HepG2 (cell line): ENCODE measurements around the gene NACC2. TPM values are rescaled to one million over a fixed set of nuclear protein-coding genes. Genes with fewer than 3 reads are reported as not detected.

Source experiments
- FOXK2 ChIP-seq: fragments of 450-650 bp; IDR thresholded peaks from 2 replicates; pipeline ENCODE4 v1.6.1; 2016
- KAT8 ChIP-seq: IDR thresholded peaks from 2 replicates; pipeline ENCODE4 v1.6.1; 2016; ENCODE audit warnings: missing genetic modification reagents, missing compliant biosample characterization
- KDM2A ChIP-seq: sonication (generic); formaldehyde crosslinking; IDR thresholded peaks from 2 replicates; pipeline ENCODE4 v1.4.0; 2020; ENCODE audit warnings: low read depth, missing genetic modification reagents, borderline replicate concordance
- KMT2B ChIP-seq: IDR thresholded peaks from 2 replicates; pipeline ENCODE4 v1.6.1; 2016; ENCODE audit warnings: missing genetic modification reagents, missing compliant biosample characterization
- MAZ ChIP-seq, 2 experiments: sonication (generic) in 1 of 2; formaldehyde crosslinking in 1 of 2; IDR thresholded peaks; 2 replicates each; pipeline versions ENCODE4 v1.5.0 to v1.6.1; 2012 to 2020; ENCODE audit warnings: low read depth in 2 of 2, mild to moderate bottlenecking in 2 of 2, borderline replicate concordance in 1 of 2, improper control_type of control experiment in 1 of 2, low read length in 1 of 2, missing genetic modification reagents in 1 of 2, moderate library complexity in 1 of 2
- MEIS2 ChIP-seq: sonication (generic); formaldehyde crosslinking; IDR thresholded peaks from 2 replicates; pipeline ENCODE4 v1.9.0; 2021; ENCODE audit warnings: mild to moderate bottlenecking, missing genetic modification reagents
- MYC ChIP-seq: sonication (generic); formaldehyde crosslinking; IDR thresholded peaks from 2 replicates; pipeline ENCODE4 v1.9.0; 2021; ENCODE audit warnings: missing genetic modification reagents, borderline replicate concordance
- NR1H2 ChIP-seq: sonication (generic); formaldehyde crosslinking; IDR thresholded peaks from 2 replicates; pipeline ENCODE4 v1.8.1; 2022; ENCODE audit warnings: low read depth, missing genetic modification reagents, borderline replicate concordance
- PHF8 ChIP-seq: sonication (generic); formaldehyde crosslinking; IDR thresholded peaks from 2 replicates; pipeline ENCODE4 v1.5.0; 2020; ENCODE audit warnings: missing genetic modification reagents
- POLR2A ChIP-seq, 2 experiments: IDR thresholded peaks; 2 replicates each; pipeline ENCODE4 v1.6.1; 2011; ENCODE audit warnings: low read depth in 2 of 2, low read length in 2 of 2, mild to moderate bottlenecking in 1 of 2, moderate library complexity in 1 of 2; ENCODE audit not compliant: insufficient read depth in 1 of 2
- SMARCC2 ChIP-seq: fragments of 450-650 bp; IDR thresholded peaks from 2 replicates; pipeline ENCODE4 v1.6.1; 2017; ENCODE audit warnings: antibody characterized with exemption, mild to moderate bottlenecking
- ZFP91 ChIP-seq: sonication (generic); formaldehyde crosslinking; IDR thresholded peaks from 2 replicates; pipeline ENCODE4 v1.9.0; 2022; ENCODE audit warnings: missing genetic modification reagents, mild to moderate bottlenecking, borderline replicate concordance
- ZNF124 ChIP-seq: sonication (generic); formaldehyde crosslinking; IDR thresholded peaks from 2 replicates; pipeline ENCODE4 v1.4.0; 2020; ENCODE audit warnings: missing genetic modification reagents
- ZNF160 ChIP-seq: sonication (generic); formaldehyde crosslinking; IDR thresholded peaks from 2 replicates; pipeline ENCODE4 v1.8.0; 2022; ENCODE audit warnings: mild to moderate bottlenecking, inconsistent platforms, missing genetic modification reagents
- ZNF329 ChIP-seq: sonication (generic); formaldehyde crosslinking; IDR thresholded peaks from 2 replicates; pipeline ENCODE4 v1.9.0; 2021; ENCODE audit warnings: low read depth, mild to moderate bottlenecking, missing genetic modification reagents
- ZNF569 ChIP-seq: sonication (generic); formaldehyde crosslinking; IDR thresholded peaks from 2 replicates; pipeline ENCODE4 v1.5.0; 2020; ENCODE audit warnings: mild to moderate bottlenecking, missing genetic modification reagents, moderate library complexity, borderline replicate concordance
- ZNF777 ChIP-seq: sonication (generic); formaldehyde crosslinking; IDR thresholded peaks from 2 replicates; pipeline ENCODE4 v1.4.0; 2020; ENCODE audit warnings: missing genetic modification reagents
- ZUFSP ChIP-seq: sonication (generic); formaldehyde crosslinking; IDR thresholded peaks from 2 replicates; pipeline ENCODE4 v1.9.0; 2021; ENCODE audit warnings: missing genetic modification reagents, mild to moderate bottlenecking, borderline replicate concordance
- polyA plus RNA-seq, 8 experiments: library from polyadenylated mRNA; depleted of rRNA in 3 of 8; stranded (reverse) in 7 of 8; unstranded in 1 of 8; fragments of >200 nt; fragmentation: Illumina TruSeq in 4 of 8; extraction: Trizol in 4 of 8; gene quantifications; 2 replicates each; pipeline versions ENCODE4 v1.2.1 to v1.2.3, GENCODE V29; 2011 to 2016; ENCODE audit warnings: low read depth in 4 of 8, missing spikeins in 1 of 8, mixed read lengths in 1 of 8; ENCODE audit not compliant: insufficient read depth in 1 of 8
- total RNA-seq, 5 experiments: library from RNA; depleted of rRNA; stranded (reverse); fragments of >200 nt; fragmentation: Illumina TruSeq; extraction: Trizol; gene quantifications; 2 replicates each; pipeline ENCODE4 v1.2.3, GENCODE V29; 2016; ENCODE audit warnings: low read depth in 1 of 5
- TF ChIP-seq, protein P1 (sequence below): sonication (generic); formaldehyde crosslinking; IDR thresholded peaks from 2 replicates; pipeline ENCODE4 v1.4.0; 2020; ENCODE audit warnings: missing genetic modification reagents

The NACC2 gene
- total and polyA plus RNA-seq, 2 of the 13 experiments (the other 11 are each of a cell fraction or from before 2014, with no cell fraction given): 5.9 to 12.3 TPM

DNA sequence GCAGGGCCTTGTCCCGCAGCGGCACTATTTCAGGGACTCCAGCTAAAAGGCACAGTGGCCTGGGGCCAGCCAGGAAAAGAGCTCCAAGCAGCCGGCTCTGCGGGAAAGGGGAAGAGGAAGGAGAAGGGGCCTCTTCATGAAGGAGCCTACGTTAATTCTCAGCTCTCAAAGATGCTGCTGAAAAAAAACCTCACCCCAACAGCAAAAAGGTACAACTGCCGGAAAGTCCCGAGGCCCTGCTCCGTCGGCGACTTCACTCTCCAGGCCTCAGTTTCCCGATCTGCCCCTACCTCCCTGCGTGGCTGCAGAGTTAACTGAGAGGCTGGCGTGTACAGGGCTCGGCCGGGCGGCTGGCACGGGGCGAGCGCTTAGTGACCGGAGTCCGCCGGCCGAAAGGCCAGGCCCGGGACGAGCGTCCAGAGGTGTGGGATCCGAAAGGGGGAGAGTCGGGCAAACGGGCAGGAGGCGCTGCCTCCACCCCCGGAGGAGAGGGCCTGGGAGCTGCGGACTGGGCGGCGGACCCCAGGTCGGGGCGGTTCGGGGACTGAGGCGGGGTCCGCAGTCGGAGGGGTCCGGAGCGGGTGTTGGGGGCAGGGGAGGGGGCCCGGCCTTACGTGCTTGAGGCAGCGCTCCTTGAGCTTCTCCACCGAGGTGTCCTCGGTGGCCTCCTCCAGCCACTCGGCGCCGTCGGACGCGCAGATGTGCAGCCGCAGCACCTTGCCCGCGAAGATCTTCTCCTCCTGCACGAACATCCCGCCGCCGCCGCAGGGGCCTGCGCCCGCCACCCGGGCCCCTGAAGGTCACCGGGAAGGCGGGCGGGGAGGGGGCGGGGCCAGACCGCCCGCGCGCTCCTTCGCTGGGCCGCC lies 134.4 kb downstream of the NACC2 start (continued):
- TF ChIP-seq ZUFSP (CRISPR knock-in tag) (no peak), NR1H2 (no peak), MAZ (IDR thresholded peaks at IDR 0.05; ENCODE audit: borderline replicate concordance, low read depth, low read length) (0 out of 2 replicates have a peak, but pooled peaks have one; percentile 9), MAZ (CRISPR knock-in tag; IDR thresholded peaks at IDR 0.05; ENCODE audit: low read depth) (peak; percentile 35; the same call in 1 of the 2 replicates), MYC (CRISPR knock-in tag) (peak; percentile 34; the same call in 1 of the 2 replicates), PHF8 (CRISPR knock-in tag) (peak; percentile 83), MEIS2 (CRISPR knock-in tag) (peak; percentile 32; the same call in 1 of the 2 replicates), POLR2A (IDR thresholded peaks at IDR 0.05; ENCODE audit: insufficient read depth in 1 of 2, low read depth in 2 of 2, low read length in 2 of 2) (peak; percentile 36 to 64; a peak in 3 of 4 replicates), ZFP91 (CRISPR knock-in tag) (peak; percentile 44; the same call in 1 of the 2 replicates), SMARCC2 (no peak), KMT2B (CRISPR knock-in tag) (0 out of 2 replicates have a peak, but pooled peaks have one; percentile 32), ZNF777 (CRISPR knock-in tag) (peak; percentile 94), ZNF124 (CRISPR knock-in tag) (0 out of 2 replicates have a peak, but pooled peaks have one; percentile 17), ZNF329 (0 out of 2 replicates have a peak, but pooled peaks have one; percentile 47), KDM2A (peak; percentile 46; the same call in 1 of the 2 replicates), FOXK2 (no peak), KAT8 (CRISPR knock-in tag) (0 out of 2 replicates have a peak, but pooled peaks have one; percentile 6), ZNF160 (CRISPR knock-in tag) (peak; percentile 67; the same call in 1 of the 2 replicates), ZNF569 (CRISPR knock-in tag) (no peak)
- TF ChIP-seq, protein P1, sequence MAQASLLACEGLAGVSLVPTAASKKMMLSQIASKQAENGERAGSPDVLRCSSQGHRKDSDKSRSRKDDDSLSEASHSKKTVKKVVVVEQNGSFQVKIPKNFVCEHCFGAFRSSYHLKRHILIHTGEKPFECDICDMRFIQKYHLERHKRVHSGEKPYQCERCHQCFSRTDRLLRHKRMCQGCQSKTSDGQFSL: 0 out of 2 replicates have a peak, but pooled peaks have one; percentile 15
- TF ChIP-seq, all 625 proteins: peak for 54
